GM12874 (cell line): ENCODE data around the gene SENP5.
A peak's percentile ranks its signal among the peaks of the same experiment; 100 is the strongest.

ENCODE experiments used
- CTCF ChIP-seq: IDR thresholded peaks from 2 replicates; pipeline ENCODE4 v1.5.1; 2011; ENCODE audit warnings: low read depth, mild to moderate bottlenecking, control low read depth, low read length, moderate library complexity; ENCODE audit not compliant: insufficient read depth

SENP5 gene

GRCh38 chr3:196942915-196943277, 75.2 kb downstream of the SENP5 start:
- TF ChIP-seq CTCF, result no peak

GRCh38 chr3:196947136-196947859, 79.6 kb downstream of the SENP5 start:
- 0 out of 2 replicates have a peak, but pooled peaks have one; percentile 11 for TF ChIP-seq CTCF

- no peak for TF ChIP-seq CTCF
Measured at GRCh38 chr3:196947860-196948441, 80.2 kb downstream of the SENP5 start.

DNA sequence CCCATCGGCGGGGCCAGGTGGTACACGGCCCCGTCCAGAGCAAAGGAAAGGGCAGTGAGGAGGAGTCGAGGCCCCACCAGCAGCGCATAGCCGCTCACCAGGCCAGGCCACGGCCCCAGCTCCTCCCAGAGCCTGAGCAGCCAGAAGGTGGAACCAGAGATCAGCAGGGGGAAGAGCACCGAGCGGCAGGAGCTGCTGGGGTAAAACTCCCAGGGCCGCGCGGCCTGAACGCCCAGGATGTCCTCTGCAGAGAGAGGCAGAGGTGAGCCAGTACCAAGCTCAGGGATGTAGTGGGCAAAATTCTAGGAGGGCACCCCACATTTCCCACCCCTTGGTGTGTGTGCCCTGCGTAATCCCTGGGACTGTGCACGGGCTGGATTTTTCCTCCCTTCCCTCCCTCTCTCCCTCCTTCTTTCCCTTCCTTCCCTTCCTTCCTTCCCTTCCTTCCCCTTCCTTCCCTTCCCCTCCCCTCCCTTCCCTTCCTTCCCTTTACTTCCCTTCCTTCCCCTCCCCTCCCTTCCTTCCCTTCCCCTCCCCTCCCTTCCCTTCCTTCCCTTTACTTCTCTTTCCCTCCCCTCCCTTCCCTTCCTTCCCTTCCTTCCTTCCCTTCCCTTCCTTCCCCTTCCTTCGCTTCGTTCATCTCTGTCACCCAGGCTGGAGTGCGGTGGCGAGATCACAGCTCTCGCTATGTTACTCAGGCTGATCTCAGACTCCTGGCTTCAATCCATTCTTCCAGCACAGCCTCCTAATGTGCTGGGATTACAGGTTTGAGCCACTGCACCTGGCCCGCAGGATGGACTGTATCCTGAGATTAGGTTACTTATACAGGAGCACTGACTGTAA, 80.9 kb downstream of the SENP5 start:
- TF ChIP-seq CTCF, result no peak

GRCh38 chr3:196949285-196949619, 81.5 kb downstream of the SENP5 start:
- TF ChIP-seq CTCF, result no peak

GRCh38 chr3:196949750-196950149, 82.0 kb downstream of the SENP5 start:
- TF ChIP-seq CTCF, result no peak

- no peak for TF ChIP-seq CTCF
Measured at GRCh38 chr3:196951371-196951770, 83.7 kb downstream of the SENP5 start.
